GM21619 (cell line): Measurements from ENCODE around the gene KCTD16.

Experiments used
- ATAC-seq: cut with Tn5 transposase; IDR thresholded peaks from one replicate; pipeline ENCODE4 v1.9.1; 2021; ENCODE audit not compliant: unreplicated experiment

KCTD16 gene

DNA sequence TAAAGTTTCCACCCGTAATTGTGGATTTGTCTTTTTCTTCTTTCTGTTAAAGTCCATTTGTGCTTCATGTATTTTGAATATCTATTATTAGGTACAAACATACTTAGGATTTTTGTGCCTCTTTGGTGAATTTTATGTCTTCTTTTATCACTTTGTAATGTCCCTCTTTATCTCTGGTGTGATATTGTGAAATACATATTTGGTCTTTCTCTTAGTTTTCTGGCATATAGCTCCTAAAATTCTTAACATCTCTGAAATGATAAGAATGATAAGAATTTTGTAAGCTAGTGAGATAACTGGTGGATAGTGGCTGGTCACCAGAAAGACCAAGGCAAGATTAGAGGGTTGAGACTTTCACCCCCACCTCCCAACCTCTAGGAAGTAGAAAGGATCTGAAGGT lies 111.1 kb downstream of the KCTD16 start:
- ATAC-seq: no peak

DNA sequence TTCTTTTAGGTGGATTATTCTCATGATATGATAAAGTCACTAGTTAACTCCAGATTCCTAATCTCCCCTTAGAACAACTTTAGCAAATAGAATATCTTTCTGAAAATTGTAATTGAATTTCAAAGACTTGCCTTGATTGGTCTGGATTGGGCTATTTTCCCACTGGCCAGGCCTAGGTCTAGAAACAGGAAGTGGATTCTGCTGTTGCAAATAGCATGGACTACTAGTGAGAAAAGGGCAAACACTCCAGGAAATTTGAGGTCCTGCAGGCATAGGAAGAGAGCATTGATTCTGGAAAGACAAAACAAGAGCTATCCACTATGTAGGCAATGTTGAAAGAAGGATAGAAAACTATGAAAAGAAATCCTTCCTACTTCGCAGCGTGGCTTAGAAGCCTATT lies 113.4 kb downstream of the KCTD16 start:
- ATAC-seq: no peak

DNA sequence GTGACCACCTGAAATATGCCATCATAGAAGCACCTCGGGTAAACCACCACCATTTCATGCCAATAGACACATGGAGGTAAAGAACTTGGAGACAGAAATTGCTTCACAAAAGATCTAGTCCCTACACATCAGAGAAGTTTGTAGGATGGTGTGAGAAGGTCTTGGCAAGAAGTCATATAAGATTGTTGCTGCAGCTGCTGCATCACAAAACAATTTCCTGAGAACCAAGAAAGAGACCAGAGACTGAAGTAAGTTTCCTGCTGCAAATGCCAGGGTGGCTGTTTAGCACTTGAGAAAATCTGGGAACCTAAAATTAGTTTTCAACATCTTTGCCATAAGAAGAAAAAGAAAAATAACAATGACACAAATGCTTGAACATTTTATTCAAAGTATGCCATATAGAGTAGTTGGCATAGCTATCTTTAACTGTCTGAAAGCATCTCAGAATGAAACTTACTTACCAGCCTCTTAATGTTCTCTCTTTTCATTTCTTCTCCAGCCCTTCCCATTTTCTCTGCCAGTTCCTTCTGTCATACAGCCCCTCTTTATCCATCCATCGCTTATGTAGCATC lies 114.3 kb downstream of the KCTD16 start:
- no peak for ATAC-seq

DNA sequence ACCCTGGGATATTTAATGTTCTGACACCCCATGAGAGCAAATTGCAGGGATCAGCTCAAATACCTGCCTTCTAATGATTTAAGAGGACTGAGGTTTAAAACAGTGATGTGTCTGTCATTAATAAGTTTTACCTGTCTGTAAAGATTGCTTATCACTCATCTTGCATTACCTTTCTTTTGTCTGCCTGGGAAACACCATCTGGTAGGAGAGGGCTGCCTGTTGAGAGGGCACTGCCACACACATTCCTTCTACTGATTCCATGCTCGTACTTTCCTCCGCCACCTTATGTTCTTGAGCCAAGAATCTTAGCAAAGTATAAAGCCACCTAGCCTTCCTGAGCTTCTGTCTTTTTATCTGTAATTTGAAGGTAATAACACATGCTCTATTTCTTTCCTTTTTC lies 118.6 kb downstream of the KCTD16 start:
- no peak for ATAC-seq

DNA sequence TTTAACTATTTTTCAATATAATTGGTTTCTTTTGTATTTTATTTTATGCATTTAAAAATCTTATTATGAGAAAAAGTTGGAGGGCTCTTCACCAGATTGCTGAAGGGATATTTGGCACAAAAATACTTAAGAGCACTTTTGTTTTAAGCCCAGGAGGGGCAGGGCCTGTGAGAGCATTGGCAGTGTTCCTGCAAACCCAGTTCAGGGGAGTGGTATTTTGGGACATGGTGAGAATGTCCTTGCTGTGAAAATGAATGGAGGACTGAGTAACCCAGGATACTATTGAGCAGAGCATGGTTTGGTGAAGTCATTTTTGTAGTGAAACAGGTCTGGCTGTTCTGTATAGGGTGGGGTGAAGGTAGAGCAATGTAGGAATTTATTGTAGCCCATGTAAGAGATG lies 121.4 kb downstream of the KCTD16 start:
- ATAC-seq: no peak

DNA sequence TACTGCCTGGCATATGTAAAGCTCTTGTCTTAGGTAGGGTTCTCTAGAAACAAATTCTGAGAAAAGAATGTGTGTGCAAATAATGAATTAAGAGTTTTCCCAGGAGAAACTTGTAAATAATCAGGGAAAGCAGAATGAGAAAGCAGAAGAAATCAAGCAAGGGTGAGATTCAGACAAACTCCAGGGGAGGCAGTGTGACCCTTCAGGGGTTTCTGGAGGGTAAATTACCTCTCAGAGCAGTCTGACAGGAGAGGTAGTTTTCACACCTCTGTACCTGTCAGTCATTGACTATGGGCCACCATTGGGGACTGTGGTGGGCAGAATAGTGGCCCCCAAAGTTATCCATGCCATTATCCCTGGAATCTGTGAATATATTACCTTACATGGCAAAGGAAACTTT lies 124.6 kb downstream of the KCTD16 start:
- no peak for ATAC-seq

DNA sequence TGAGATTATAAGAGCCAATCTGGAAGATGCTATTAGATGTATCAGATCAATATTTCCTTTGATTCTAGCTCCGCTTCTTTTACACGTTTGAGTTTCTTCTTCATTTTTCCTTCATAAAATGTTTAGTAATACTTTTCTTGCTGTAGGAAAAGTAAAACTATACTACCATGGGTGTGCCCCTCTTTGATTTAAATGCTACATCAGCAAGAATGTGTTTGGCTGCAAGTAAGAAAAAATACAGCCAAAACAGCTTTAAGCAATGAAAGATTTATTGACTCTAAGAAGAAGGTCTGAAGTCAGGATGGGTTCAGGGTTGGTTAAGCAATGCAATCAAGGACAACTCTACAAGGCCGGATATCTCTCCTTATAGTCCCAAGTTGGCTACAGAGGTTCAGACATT lies 126.4 kb downstream of the KCTD16 start:
- no peak for ATAC-seq

DNA sequence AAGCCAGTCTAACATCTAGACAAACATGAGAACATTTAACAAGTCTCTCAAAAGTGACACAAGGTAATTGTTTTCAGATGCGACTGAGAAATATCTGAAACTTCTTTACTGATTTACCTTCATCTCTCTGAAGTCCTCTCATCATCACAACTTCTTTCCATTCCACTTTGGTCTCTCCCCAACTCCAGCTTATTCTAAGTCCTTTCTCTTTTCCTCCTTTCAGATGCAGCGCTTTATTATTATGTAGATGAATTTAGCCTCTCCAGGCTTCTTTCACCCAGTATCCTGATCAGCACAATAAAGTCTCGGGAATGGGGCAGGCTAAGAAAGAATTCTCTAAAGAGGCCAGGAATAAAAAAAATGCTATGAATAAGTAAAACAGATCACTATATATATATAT lies 128.0 kb downstream of the KCTD16 start:
- no peak for ATAC-seq

DNA sequence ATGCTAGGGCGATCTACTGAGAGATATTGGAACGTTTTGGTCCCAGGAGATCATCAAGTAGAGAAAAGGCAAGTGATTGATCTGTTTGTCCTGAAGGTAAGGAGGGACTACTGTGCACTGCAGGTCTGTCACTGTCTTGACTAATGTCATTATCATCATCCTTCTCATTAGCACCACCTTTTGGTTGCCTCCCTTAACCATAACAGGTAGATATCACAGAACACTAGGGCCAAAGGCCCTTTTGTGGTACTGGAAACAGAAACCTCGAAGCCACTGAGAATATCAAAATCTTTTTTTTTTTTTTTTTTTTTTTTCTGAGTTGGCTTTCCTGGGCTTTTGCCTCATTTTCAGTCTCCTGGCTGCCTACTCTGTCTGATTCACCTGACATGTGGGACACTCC lies 134.0 kb downstream of the KCTD16 start:
- no peak for ATAC-seq

DNA sequence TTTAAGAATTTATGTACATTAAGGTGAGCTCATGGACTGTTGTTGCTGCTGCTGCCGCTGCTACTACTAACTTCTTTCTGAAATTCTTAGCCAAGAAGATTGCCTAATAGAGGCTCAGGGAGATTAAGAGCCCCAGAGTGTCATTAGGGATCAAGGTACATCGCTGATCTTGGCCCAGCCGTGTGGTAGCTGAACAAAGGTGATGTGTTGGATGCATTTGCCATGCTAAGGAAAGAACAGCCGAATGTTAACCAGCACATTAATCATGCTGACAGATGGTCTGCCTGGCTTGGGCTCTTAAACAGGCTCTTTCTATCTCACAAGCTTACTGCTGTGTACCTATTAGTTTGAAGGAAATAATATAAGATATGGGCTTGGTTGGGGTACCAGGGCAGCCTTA lies 137.1 kb downstream of the KCTD16 start:
- no peak for ATAC-seq

DNA sequence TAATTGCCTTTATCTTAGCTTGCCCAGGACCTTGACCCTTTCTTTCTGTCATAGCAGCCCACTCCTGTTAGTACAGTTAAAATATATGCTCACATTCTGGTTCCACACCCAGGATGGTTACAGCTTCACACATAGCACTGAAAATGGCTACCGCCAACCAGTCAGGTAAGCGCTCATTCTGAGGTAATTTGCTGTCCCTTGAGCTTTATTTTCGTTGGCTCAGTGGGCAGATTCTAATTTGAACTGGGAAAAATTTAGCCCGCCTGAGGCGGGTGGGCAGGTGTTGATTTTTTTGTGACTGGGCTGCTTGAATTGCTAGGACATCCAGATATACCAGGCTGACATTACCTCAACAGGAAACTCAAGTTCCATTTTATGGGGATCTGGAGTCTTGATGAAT lies 137.5 kb downstream of the KCTD16 start:
- no peak for ATAC-seq

DNA sequence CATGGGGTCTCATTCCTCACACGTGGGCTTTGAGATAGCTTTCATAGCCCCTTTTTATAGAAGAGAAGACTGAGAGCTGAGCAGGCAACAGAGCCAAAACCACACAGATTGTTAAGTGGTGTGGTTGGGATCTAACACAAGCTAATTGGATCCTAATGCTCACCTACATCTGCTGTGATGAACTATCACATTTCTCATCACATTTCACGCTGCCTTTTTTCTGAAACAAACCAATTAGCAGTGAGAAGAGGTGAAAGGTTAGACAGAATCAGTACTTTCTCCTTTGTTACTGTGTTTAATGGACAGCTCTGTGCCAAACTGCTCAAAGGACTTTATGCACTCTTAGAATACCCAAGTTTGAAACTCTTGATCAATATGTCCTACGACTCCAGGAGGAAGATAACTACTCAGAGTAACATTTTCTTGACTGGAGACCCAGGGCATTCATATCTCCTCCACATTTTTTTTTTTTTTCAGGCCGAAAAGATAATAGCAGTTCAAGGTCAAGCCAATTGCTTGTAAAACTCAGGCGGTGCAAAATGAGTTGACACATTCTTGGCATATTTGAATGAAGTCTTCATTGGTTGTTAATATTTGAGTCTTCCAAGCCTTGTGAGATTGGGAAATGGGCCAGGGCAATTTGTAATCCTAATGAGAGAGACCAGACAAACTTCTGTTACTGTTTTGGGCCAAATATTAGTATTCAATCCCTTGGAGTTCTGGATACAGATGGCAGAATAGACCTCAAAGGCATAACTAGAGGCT lies 138.4 kb downstream of the KCTD16 start:
- ATAC-seq: no peak

DNA sequence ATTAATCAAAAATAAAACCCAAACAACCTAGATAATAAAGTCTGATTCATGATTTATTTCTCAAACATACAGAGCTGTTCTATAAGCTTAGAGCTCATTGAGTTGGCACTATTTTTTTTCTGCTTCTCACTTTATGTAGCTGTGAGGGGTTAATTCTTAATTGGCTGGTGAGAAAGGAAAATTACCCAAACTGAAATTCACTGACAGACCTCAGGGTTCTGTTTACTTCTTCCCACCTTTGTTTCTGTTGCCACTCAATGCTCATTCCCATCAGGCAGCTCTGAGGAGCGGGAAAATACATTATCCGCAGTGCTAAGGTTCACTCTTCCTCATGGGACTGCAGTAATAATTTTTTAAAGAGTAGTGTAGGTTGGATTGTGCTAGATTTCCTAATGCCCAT lies 139.9 kb downstream of the KCTD16 start:
- ATAC-seq: no peak

DNA sequence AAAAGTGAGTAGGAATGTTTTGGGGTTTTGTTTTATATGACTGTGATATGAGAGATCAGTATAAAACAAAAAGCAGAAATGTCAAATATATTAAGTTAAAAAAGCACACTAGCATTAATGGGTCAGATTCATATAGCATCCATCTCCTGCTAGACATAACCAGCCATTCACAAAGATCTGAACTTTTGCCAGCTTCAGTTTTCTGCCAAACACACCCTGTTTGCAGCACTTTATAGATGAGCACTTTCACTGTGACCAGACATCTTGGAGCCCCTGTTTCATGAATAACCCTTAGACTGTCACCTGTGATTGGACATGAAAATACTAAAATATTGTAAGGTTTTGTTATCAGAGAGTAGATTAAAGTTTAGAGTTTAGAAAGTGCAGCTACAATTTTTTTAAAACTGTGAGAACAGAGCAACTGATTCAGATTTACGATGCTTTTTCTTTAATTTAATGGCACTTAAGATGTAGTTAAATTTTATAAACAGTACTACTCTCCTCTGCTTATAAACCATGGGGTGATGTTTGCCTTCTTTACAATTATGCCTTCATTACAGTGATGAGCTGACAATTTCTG lies 142.6 kb downstream of the KCTD16 start:
- no peak for ATAC-seq

DNA sequence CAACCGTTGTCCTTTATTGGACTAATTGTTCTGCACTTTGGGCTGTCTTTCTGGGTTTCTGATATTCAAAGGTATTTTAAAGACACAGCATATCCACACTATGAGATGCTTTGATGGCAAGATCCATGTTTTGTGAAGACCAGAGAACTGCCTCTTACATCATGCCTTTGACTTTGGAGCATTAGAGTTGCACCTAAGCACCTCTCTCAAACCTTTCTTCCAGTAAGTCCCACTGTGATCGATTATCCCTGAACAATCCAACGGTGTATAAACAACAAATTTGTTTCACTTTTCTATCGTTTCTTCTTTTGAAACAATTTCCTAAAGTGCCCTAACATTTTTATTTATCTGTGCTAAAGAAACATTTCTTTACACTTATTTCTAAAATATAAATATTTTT lies 144.4 kb downstream of the KCTD16 start:
- no peak for ATAC-seq

DNA sequence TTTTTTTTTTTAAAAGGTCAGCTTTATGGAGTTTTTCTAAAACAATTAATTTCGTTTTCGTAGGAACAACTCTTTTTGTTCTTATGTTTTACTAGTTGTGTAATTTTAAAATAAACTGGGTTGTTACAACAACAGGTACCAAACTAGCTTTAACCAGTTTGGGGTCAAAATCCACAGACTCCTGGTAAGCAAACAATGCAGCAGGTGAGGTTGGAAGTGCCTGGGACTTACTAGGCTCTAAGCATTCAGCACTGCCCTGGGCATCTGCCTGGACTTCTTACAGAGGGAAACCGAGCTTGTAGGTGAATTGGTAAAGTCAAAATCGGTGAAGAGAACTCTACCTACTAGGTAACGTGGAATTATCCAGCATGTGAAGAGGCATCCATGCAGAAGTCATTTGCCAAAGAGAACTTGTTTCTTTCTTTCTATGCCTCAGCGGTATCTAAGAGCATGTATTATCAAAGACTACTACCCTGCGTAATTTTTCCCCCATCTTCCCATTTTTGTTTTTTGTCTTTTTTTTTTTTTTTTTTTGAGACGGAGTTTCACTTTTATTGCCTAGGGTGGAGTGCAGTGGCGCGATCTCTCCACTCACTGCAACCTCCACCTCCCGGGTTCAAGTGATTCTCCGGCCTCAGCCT lies 145.4 kb downstream of the KCTD16 start:
- no peak for ATAC-seq

DNA sequence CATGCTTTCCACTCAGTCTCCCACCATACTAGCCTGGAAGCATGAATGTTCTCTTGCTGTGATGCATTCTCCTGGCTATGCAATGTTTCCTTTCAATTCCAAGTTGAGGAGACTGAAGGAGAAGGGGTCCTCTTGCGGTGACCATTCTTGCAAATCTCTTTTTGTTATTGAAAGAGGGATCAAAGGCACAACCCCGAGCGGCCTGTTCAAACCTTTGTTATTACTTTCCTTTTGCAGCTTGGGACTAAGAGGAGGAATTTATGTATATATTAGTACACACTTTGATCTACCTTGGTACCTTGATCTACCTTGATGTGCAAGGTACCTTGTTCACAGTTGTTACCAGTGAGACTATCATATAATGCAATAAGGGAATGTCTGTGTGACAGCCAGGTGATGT lies 147.3 kb downstream of the KCTD16 start:
- ATAC-seq: no peak

DNA sequence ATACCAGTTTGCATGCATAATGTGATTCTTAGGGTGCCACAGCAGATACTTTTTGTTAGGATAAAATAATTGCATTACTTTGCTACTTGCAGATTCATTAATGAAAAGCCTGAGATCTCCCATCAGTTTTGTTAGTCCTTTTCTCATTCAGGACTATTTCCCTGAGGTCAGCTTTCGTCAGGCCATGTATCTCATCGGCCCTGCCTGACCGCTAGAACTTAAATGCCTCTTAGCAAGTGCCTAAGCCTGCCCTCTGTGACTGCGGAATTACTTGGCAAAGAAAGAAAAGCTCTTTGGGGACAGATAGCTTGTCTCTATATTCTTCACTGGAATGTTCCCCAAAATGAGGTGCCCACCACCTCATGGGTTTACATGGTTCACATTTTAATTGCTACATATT lies 147.8 kb downstream of the KCTD16 start:
- ATAC-seq: no peak

DNA sequence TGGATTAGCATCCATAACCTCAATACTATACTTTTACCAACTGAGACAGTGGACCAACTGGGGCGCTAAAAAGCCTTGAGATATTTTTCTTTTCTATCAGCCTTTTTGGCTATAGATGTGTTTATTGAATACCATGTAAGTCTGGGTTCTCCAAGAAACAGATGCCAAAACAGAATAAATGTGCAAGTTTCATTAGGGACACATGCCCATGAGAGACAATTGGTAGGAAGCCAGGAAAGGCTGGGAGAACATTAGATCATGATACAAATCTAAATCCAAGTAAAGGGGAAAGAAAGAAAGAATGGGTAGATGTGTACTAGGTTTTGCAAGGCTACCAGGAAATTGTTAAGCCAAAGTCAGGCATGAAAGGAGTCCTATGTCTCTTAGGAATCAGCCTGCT lies 152.5 kb downstream of the KCTD16 start:
- ATAC-seq: no peak

DNA sequence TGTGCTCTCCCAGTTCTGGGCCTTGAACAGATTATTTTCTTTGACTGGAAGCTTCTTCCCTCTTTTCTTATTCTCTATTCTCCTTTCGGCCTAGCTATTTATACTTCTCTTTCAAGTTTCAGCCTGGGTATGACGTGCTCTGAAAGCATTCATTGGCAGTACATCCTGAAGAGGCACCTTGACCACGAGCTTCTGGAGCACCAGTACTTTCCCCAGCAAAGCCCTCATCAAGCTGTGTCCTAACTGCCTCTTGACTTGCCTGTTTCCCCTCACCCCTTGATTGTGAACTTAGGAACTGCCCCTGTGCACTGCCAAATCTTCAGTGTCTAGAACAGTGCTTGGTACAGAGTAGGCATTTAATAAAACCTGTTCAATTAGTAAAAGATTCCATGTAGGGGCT lies 154.9 kb downstream of the KCTD16 start:
- ATAC-seq: no peak

DNA sequence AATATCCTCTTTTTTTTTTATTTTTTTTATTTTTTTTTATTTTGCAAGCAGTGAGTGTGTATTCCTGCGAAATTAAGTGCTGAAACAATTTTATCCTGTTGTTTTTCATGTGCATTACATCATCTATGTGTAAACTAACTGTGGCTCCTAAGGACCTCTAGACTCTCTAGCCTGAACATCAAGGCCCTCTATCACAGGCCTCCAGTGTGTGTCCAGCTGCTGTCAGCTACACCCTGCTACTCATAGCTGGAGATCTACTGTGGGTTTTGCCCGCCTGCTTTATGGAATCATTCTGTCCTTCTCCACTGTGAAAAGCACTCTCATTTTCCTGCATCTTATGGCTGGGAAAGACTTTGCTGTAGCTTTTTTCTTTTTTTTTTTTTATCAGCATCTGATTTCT lies 157.8 kb downstream of the KCTD16 start:
- no peak for ATAC-seq

DNA sequence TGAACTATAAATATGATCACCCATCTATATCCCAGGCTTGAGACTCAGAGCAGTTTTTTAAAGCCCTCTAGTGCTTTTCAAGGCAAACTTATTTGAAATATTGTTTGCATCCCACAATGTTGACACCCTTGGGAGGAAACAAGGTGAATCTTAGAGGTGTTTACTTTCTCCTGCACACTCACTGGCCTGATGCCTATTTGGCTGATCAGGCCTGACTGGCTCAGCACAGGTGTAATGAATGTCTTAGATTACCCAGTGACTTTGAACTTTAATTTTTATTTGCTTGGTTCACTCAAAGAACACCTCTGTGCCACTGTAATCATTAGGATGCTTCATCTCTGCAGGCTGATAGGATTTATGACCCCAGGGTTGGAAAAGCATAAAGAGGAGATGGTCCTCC lies 158.3 kb downstream of the KCTD16 start:
- ATAC-seq: no peak
